Stimulated activated CD4-positive, alpha-beta T cell treated with anti-CD3 and anti-CD28 coated beads, Interleukin-4, amount 100 ng/mL, for 1 hour (primary cell): Measurements from ENCODE around the gene DCXR.

Experiments
- DNase-seq: peaks from one replicate; pipeline ENCODE4 v3.0.0-alpha.2; 2020

The DCXR gene

DNA sequence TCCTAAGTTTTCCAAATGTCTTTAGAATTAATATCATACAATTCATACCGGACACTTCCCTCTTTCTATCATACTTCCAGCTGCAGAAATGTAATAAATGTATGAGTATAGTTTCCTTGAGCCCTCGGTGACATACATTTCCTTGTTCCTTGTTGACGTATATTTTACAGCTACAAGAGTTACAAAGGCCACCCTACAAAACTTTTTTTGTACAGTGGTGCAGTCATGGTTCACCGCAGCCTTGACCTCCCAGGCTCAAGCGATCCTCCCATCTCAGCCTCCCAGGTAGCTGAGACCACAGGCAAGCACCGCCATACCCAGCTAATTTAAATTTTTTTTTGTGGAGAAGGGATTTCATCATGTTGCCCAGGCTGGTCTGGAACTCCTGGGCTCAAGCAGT, 35.3 kb upstream of the DCXR start:
- no peak for DNase-seq

DNA sequence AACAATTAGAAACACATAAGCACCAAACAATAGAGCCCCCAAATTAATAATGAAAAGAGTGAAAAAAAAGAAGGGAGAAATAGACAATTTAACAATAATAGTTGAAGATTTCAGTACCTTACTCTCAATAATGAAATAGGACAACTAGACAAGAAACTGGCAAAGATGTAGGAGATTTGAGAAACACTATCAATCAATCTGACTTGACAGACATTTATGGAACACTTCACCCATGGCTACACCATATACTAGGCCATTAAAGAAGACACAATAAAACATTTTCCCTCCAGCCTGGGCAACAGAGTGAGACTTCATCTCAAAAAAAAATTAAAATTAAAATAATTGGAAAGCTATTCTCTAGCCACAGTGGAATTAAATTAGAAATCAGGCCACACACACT, 33.1 kb upstream of the DCXR start:
- no peak for DNase-seq

DNA sequence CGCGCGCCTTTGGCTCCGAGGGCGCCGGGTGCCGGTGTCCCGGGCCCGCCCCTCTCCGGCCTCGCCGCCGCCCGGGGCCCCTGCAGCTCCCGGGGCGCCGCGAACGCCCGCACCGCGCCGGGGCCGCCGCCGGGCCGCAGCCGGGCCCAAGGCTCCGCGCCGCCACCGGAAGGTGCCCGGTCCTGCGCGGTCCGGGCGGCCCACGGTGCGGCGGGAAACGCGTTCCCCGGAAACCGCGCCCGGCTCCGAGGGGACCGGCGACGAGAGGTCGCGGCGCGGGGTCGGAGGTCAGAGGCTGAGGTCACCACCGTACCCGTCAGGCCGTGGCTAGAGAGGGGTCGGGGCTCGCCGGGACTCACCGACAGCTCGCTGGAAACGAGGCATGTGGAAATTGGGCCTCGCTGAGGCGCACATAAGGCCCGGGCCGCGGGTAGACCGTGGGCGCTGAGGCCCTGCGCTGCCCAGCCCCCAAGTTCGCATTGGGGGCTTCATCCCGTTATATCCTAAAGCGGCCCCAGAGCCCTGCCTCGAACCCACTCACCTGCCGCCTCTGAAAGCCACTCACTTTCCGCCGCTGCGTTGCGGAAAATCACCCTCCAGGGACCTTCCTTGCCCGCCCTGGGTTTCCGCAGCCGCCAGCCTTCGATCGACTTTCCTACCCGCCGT, 28.3 kb upstream of the DCXR start, which contains the start of gene DUS1L:
TSS of gene DUS1L (minus strand) at position 167 of the 666 bp plus-strand sequence. CDS start 745 bp downstream, outside the sequence.
- peak; percentile 74 for DNase-seq

DNA sequence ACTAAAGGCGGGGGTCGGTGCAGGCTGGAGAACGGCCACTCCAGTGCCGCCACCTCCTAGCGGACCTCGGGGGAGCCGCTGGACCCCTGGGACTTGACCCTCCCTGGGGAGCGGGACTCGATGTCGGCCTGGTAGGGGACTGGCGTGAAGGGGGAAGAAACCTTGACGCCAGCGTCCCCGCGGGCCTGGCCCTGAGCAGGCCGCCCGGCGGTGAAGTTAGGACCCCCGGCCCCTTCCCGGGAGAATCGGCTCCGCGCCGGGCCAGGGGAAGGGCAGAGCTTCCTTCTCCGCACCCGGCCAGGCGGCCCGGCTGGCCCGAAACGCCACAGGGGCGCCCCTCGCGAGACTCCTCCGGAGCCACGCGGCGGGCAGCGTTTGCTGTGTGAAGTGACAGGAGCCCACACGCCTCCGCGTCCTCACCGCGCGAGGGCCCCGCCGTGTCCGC, 27.7 kb upstream of the DCXR start:
- DNase-seq, result peak; percentile 43

DNA sequence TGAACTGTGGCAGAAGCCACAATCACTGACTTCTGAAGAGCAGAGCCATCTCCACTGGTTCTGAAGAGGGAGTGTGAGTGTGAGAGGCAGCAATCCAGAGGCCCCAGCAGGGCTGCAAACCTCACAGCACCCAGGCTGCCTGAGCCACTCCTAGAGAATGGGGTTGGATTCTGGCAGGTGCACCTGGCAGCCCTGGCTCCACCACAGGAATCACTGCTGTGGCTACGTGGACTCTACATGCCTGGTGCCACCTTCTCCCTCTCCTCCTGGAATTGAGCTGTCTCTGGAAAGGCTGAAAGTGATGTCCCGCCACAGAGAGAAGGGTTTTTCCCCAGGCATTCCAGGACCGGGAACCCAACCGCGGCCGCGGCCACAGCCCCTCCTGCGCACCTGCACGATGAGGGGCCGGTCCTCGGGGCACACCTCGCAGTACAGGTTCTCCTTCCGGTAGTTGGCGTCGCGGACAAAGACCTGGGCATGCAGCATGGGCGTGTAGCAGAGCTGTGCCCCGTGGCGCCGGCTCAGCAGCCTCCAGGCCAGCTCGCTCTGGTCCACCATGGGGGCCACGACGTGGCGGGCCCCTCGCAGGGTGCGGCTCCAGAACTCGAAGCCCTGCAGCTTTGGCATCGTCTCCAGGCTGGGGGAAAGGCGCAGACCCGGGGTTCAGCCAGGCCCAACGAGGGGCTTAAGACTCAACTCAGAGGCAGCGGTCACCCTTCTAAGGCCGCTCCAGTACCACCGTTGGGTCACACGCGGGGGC, 27.1 kb upstream of the DCXR start:
- peak; percentile 8 for DNase-seq

DNA sequence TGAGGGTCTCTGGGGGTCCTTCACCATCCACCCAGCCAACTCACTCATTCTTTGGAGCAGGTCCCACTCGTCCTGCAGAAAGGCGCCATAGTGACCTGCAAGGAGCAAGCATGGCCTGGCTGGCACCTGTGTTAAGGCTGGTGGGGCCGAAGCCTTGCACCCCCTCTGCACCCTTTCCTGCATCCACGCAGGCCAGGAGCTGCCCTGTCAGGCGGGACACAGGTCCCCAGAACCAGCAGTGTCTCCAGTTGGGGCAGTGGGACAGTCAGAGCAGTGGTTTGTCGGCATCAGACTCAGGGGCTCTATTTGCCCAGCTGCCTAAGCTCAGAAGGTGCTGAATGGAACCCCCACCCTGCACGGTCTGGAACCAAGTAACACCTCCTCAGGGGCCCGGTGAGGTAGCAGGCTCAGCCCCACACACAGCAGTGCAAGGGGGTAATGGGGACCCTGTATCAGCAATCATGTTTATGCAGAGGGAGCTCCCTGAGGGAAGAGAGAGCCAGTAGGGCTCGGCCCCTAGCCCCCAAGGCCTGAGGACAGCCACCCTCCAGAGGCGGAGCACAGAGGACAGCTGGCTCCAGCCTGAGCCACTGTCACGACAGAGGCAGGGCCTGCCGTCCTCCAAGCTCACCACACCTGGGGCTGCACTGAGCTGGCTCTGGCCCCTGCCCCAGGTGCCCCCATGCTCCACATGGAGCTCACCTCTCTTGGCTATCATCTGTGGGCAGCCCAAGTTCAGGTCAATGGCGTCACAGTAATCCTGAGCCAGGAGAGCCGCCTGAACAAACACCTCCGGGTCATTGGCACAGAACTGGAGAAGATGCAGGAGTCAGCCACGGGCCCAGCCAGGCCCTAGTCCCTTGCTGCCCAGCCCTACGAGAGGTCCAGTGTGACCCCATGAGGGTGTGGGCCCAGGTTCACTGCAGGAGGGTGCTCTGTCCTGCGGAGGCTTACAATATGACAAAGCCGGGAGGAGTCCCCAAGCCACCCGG, 26.2 kb upstream of the DCXR start:
- no peak for DNase-seq

DNA sequence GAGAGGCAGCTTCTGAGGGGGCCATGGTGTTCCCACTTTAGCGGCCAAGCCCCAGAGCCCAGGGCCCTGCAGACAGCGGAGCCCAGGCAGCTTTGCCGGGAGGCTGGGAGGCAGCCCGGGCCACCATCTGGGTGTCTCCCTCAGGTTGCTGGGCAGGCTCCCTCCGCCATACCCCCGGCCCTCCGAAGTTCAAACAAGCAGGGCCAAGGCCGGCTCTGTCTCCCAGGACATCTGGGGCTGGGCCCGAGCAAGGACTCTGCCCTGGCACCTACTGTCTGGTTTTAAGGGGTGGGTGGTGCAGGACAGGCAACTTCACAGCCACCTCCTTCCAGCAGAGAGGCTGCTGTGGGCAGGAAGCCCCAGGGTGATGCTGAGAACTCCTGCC, 25.5 kb upstream of the DCXR start:
- DNase-seq, result no peak

DNA sequence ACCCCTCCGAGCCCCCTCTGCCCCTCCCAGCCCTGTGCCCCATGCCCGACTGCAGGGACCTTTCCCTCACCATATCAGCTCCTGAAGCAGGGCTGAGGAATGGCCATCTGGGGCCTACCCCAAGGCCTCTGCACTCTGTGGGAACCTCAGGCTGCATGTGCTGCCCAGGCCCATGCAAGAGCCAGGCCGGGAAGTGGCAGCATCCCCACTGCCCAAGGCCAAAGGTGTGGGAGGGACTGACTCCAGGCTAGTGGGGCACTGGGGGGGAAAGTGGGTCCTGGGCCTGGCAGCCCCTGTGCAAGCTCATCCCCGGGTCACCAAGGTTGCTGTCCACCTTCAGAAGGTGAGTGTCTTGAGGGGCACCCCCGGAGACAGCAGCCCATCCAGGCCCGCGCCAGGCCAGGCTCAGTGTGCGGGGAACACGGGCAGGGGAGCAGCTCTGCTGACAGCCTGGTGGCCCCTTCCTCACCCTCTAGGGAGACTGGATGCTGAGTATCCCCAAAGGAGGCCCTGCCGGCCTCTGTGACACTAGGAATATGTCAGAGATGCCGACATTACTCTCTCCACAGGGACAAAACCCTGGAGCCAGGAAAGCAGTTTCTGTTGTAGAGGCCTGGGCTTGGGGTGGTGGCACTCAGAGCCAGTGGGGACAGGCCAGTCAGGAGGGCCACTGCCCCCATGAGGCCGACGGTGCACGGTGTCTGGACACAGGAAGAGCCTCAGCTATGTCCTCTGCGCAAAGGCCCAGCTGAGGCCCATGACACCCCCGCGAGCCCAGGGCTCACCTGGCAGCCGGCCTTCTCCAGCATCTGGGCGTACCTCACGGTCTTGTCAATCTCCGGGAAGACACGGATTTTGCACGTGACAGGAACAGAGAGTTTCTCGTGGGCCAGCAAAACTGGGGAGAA, 24.8 kb upstream of the DCXR start:
- DNase-seq, result no peak

DNA sequence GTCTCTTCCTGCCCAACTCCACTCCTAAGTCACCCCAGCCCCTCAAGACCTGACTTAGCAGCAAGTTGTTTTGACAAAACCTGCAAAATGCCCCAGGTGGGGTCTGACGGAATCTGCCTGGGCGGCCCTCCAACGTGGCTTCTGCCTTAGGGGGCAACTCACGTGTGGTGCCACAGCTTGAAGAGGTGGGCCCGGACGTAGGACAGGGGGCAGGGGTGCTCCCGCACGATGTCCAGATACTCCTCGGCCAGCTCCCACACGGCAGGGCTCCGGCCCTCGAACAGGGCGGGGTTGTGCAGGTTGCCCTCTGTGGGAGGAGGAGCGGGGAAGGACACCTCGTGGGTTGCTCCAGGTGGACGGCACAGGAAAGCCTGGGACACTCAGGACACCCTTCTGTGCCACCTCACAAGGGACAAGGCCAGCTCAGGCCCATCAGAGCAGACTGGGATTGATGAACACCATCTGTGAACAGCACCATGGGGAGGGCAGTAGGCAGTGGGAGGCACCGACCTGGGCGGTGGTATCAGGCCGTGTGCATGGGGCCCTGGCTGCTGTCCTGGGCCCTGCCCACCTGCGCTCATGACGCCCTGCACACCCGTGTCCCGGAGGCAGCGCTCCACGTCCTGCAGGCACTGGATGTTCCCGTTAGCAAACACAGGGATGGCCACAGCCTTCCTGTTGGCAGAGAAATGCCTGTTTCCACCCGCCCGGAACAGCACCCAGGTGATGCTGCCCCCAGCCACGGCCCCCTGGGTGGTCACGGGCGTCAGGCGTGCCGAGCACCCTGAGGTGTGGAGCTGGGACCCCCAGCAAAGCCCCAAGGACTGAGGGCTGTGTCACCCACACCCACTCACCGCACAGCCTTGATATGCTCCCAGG, 23.8 kb upstream of the DCXR start:
- peak; percentile 2 for DNase-seq

DNA sequence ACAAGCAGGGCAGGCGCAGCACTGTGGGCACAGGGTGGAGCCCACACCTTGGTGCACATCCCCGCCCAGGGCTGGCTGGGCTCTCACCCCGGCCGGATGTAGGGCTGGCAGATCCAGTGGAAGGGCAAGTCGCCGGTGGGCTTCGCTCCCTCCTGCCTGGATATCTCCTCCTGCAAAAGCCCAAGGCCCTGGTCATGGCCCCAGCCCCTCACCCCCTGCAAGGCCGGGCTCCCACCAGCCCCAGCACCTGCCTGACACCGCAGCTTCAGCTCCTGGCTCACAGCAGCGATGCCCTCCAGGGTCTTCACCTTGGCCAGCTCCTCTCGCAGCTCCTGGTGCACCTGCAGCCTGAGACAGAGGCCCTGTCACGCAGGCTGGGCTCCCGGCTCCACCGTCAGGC, 23.1 kb upstream of the DCXR start:
- no peak for DNase-seq

DNA sequence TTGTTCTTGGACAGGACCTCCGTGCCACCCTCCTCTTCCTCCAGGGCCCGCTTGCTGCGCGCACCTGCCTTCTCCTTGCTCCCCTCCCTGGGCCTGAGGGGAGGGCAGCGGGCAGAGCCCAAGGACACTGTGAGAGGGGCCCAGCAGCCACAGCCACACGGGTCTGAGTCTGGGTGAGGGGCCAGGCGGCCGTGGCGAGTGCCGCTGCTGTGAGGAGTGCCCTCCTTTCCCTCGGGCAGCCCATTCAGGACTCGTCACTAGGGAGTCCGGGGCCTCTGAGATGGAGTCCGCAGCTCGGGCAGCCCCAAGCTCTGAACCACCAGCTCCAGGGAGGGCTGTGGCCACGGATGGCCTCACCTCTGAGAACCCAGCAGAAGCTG, 22.5 kb upstream of the DCXR start:
- no peak for DNase-seq

DNA sequence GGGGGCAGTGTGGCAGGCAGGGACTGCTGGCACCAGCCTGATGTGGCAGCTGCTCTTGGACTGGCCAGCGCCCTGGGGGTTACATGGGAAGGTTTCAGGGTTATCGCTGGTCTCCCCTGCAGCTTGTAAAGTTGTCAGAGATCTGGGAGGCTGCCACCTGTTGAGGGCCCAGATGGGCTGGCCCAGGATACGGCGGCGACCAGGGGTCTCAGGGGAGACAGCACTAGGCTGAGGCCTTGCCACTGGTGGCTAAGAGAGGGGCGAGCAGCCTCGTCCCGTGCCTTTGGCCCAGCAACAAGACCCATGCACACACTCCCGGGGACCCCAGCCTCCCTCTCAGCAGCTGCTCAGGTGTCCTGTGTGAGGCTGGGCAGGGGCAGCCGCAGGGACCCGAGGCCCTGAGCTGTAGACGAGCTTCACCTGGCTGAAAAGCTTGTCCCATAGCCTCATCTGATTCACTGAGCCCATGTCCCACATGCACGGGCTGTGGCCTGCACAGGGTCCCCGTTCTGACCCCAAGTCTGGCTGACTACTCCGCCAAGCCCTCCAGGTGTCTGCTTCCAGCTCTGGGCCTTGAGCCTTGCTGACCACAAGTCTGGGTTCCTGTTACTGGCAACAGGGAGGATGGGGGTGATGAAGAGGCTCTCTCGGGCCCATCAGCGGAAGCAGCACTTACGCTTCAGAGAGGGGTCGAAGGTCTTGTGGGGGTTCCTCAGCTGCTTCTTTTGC, 21.9 kb upstream of the DCXR start:
- peak; percentile 2 for DNase-seq

DNA sequence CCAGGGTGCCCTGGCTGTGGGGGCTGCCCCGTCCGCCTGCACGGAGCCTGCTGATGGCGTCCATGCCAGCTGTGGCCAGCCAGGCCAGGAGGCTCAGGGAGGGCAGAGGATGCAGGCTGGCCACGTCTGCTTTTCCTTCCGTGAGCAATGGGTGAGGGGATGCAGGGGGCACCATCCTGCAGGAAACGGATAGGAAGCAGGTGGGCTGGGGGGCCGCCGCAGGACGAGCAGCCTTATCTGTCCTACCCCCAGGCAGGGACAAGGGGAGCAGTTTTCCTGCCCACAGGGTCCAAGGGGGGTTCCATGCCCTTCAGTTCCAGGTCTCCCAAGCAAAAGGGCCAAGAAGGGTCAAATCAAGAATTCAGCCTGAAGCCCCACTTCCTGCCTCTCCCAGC, 21.4 kb upstream of the DCXR start:
- DNase-seq, result no peak

DNA sequence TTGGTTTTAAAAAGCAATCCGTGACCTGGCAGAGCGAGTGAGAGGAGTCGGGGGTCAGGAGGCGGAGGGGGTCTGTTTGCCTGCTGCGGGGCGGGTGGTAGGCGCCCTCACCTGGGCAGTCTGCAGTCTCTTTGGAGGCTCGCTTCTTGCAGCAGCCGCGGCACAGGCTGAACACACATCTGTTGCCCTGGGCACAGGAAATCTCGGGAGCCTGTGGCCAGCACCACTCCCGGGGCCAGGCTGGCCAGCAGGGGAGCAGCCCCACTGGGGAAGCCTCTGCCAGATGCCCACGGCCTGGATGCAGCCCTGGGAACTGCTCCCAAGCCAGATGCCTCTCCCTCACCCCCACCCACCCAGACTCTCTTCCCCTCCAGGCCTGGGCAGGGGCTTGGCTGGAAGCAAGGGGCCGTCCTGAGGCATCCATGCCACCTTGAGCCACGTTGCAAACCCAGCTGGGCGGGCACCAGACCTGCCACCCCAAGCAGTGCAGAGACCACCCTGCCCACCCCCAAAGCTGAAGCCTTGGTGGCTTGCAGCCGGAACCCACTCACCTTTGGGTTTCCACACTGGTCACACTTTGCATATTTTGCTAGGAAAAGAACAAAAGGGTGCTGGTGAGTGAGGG, 20.8 kb upstream of the DCXR start:
- peak; percentile 2 for DNase-seq

DNA sequence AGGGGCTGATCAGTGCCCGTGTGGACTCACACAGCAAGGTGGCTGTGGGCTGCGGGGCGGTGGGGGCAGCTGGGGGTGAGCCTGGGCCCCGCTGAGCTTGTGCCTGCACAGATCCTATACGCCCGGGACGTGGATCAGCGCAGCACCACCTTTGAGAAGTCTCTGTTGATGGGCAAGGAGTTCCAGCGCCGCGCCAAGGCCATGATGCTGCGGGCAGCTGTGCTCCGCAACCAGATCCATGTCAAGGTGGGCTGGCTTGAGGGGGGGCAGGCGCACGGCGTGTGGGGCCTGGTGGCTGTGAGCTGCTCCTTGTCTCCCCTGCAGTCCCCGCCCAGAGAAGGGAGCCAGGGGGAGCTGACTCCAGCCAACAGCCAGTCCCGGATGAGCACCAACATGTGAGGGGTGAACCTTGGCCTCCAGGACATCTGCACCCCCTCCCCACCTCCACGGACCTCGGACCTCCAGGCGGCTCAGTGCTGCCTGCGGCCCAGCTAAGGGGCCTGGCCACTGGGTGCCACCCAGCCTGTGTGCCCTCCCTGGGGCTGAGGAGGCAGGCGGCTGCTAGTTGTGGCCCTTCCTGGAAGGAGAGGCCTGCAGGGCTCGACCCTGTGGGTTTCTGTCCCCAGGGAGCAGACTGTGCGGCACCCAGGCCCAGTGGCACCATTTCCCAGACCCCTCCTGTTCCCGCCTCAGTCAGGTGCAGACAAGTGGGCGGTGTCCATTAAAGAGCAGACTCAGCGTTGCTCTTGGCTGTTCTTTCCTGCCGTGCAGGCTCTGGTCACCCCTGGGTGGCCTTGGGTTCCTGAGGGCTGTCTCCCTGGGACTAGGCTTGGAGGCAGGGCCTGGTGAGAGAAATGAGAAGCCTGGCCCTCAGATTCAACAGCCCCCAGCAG, 19.5 kb upstream of the DCXR start:
- DNase-seq, result peak; percentile 9

DNA sequence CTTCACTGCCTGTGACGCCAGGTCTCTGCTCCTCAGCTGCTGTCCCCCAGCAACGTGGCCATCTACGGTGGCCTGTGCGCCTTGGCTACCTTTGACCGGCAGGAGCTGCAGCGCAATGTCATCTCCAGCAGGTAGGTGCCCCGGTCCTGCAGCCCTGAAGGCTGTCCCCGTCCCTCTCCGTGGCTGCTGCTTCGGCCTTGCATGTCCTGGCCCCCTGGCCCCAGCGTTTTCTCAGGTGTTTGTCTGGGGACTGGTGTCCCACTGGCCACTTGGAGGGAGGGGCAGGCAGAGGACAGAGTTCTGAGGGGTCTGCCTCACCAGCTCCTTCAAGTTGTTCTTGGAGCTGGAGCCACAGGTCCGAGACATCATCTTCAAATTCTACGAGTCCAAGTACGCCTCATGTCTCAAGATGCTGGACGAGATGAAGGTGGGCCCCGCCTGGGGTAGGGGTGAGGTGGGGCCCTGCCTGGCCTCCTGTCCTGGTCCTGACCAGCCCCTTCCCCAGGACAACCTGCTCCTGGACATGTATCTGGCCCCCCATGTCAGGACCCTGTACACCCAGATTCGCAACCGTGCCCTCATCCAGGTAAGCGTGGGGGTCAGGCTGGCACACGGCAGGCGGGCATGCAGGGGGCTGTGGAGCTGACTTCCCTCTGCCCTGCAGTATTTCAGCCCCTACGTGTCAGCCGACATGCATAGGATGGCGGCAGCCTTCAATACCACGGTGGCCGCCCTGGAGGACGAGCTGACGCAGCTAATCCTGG, 18.6 kb upstream of the DCXR start:
- peak; percentile 7 for DNase-seq

DNA sequence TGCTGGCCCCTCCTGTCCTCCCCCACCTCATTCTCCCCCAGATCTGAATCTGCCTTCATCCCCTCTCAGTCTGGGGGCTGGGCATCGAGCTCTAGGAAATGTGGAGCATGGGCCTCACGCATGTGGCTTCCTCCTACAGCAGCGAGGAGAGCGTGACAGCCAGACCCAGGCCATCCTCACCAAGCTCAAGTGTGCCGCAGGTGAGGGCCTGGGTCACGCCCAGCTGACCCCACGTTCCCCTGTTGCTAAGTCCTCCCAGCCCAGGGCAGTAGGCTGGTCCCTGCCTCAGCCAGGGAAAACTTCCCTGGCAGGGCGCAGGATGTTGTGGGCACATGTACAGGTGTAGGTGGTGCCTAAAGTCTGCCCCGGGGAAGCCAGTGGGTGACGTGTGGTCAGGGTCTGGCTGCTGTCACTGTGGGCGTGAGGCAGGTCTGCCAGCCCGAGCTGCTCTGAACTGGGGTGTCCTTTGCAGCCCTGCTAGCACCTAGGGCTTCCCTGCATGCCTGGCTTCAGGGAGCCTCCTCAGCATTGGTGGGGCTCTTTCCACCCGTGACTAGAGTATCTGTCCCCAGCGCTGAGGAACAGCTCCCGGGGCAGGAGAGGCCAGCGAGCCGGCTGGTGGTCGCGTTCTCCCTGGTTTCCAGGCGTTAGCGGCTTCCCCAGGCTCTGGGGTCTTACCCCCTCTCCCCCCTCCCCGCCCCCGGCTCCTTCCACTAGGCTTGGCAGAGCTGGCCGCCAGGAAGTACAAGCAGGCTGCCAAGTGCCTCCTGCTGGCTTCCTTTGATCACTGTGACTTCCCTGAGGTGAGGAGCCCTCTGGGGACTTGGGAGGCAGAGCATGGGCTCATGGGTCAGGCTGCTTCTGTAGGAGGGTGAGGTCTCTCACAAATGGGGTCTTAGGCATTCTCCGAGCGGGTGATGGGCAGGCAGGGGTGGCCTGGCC, 17.8 kb upstream of the DCXR start:
- DNase-seq, result no peak
